GM23338 (cell line): ENCODE data around the gene CST9L. TPM values are rescaled to one million over a fixed set of nuclear protein-coding genes. Genes with fewer than 3 reads are reported as not detected.
A peak's percentile ranks its signal among the peaks of the same experiment; 100 is the strongest.

ENCODE experiments used
- ATAC-seq: fragments of 200-7000 bp; cut with Tn5 transposase; 3 replicates; pipeline ENCODE4 v1.9.1; 2020
- DNase-seq: peaks from one replicate; pipeline ENCODE4 v3.0.0-alpha.2; 2015; ENCODE audit warnings: low spot score
- H2AFZ ChIP-seq: fragments of 200-600 bp; sonication (generic); 2 replicates; pipeline ENCODE4 v1.8.0; 2016; ENCODE audit warnings: antibody characterized with exemption, mild to moderate bottlenecking, moderate library complexity
- H3F3A ChIP-seq: fragments of 200-600 bp; sonication (generic); replicated peaks from 2 replicates; pipeline ENCODE4 v1.8.0; 2017; ENCODE audit warnings: antibody characterized with exemption, mixed run types, low read depth
- H3K27ac ChIP-seq: fragments of 200-600 bp; sonication (generic); 2 replicates; pipeline ENCODE4 v1.6.1; 2016; ENCODE audit warnings: low read depth
- H3K27me3 ChIP-seq: fragments of 200-600 bp; sonication (generic); 2 replicates; pipeline ENCODE4 v1.8.0; 2016; ENCODE audit warnings: mild to moderate bottlenecking, mixed run types, moderate library complexity; ENCODE audit not compliant: insufficient read depth
- H3K36me3 ChIP-seq: fragments of 200-600 bp; sonication (generic); 2 replicates; pipeline ENCODE4 v1.8.0; 2016; ENCODE audit warnings: mild to moderate bottlenecking; ENCODE audit not compliant: insufficient read depth
- H3K4me1 ChIP-seq: fragments of 200-600 bp; sonication (generic); 2 replicates; pipeline ENCODE4 v1.8.0; 2016; ENCODE audit warnings: mild to moderate bottlenecking, moderate library complexity; ENCODE audit not compliant: insufficient read depth
- H3K4me2 ChIP-seq: fragments of 200-600 bp; sonication (generic); 2 replicates; pipeline ENCODE4 v1.7.1; 2017; ENCODE audit warnings: mixed run types
- H3K4me3 ChIP-seq: fragments of 200-600 bp; sonication (generic); 2 replicates; pipeline ENCODE4 v1.6.1; 2016; ENCODE audit warnings: mixed run types
- H3K79me2 ChIP-seq: fragments of 200-600 bp; sonication (generic); replicated peaks from 2 replicates; pipeline ENCODE4 v1.8.0; 2017; ENCODE audit warnings: mild to moderate bottlenecking; ENCODE audit not compliant: insufficient read depth
- H3K9me2 ChIP-seq: fragments of 200-600 bp; sonication (generic); 2 replicates; pipeline ENCODE4 v1.8.0; 2017; ENCODE audit not compliant: insufficient read depth
- H4K20me1 ChIP-seq: fragments of 200-600 bp; sonication (generic); replicated peaks from 2 replicates; pipeline ENCODE4 v1.8.0; 2017; ENCODE audit warnings: mild to moderate bottlenecking; ENCODE audit not compliant: insufficient read depth
- H3K27ac Mint-ChIP-seq: 2 replicates; pipeline ENCODE4 v1.8.0; 2020; ENCODE audit warnings: inconsistent platforms, mild to moderate bottlenecking, moderate library complexity, mixed read lengths
- H3K27me3 Mint-ChIP-seq: 3 replicates; pipeline ENCODE4 v1.8.0; 2022; ENCODE audit warnings: low read depth, mild to moderate bottlenecking, moderate library complexity, mixed read lengths, inconsistent platforms; ENCODE audit not compliant: insufficient read depth, poor library complexity
- H3K36me3 Mint-ChIP-seq: 3 replicates; pipeline ENCODE4 v1.8.0; 2021; ENCODE audit warnings: low read depth, mild to moderate bottlenecking, inconsistent platforms, moderate library complexity, mixed read lengths
- H3K4me1 Mint-ChIP-seq: 3 replicates; pipeline ENCODE4 v1.8.0; 2020; ENCODE audit warnings: mild to moderate bottlenecking, inconsistent platforms, mixed read lengths
- H3K4me3 Mint-ChIP-seq: 3 replicates; pipeline ENCODE4 v1.8.0; 2021; ENCODE audit warnings: moderate library complexity, mild to moderate bottlenecking, inconsistent platforms, mixed read lengths
- H3K9me3 Mint-ChIP-seq: 3 replicates; pipeline ENCODE4 v1.8.0; 2020; ENCODE audit warnings: moderate library complexity, mild to moderate bottlenecking, inconsistent platforms, mixed read lengths
- EZH2 ChIP-seq: fragments of 200-600 bp; sonication (generic); IDR thresholded peaks from one replicate; pipeline ENCODE4 v1.8.0; 2017; ENCODE audit warnings: antibody characterized with exemption, mild to moderate bottlenecking, low read depth; ENCODE audit not compliant: unreplicated experiment
- EZH2phosphoT487 ChIP-seq: fragments of 200-600 bp; sonication (generic); IDR thresholded peaks from one replicate; pipeline ENCODE4 v1.8.1; 2018; ENCODE audit warnings: antibody characterized with exemption; ENCODE audit not compliant: unreplicated experiment
- JUNB ChIP-seq: IDR thresholded peaks from one replicate; pipeline ENCODE4 v1.6.1; 2016; ENCODE audit warnings: antibody characterized with exemption; ENCODE audit not compliant: unreplicated experiment
- POLR2AphosphoS5 ChIP-seq: IDR thresholded peaks from 2 replicates; pipeline ENCODE4 v1.6.1; 2016; ENCODE audit warnings: antibody characterized with exemption, low read depth
- ZNF331 ChIP-seq: fragments of 250-450 bp; sonication (Bioruptor Pico); IDR thresholded peaks from 2 replicates; pipeline ENCODE4 v1.5.0; 2020; ENCODE audit warnings: low read depth, mild to moderate bottlenecking, moderate library complexity
- polyA plus RNA-seq: library from polyadenylated mRNA; unstranded; fragments of >200 nt; fragmentation: Nextera tagmentation; extraction: Ambion mirVana; gene quantifications from 2 replicates; pipeline ENCODE4 v1.2.1, GENCODE V29; 2016
- total RNA-seq: library from RNA; depleted of rRNA; stranded (reverse); fragments of >200 nt; shearing (Covaris generic); gene quantifications from 2 replicates; pipeline ENCODE4 v1.2.3, GENCODE V29; 2014
- TF ChIP-seq, protein P1 (sequence below), 2 experiments: fragments of 200-600 bp in 1 of 2; sonication (generic) in 1 of 2; conservative IDR thresholded peaks; 2 replicates each; pipeline versions ENCODE4 v1.5.1 to v1.6.1; 2016 to 2017; ENCODE audit warnings: antibody characterized with exemption in 2 of 2, low read depth in 2 of 2, mild to moderate bottlenecking in 2 of 2, moderate library complexity in 1 of 2
- TF ChIP-seq, protein P2 (sequence below): IDR thresholded peaks from one replicate; pipeline ENCODE4 v1.6.1; 2018; ENCODE audit warnings: antibody characterized with exemption; ENCODE audit not compliant: unreplicated experiment
- TF ChIP-seq, protein P3 (sequence below): fragments of 250-450 bp; sonication (Bioruptor Pico); IDR thresholded peaks from 2 replicates; pipeline ENCODE4 v1.5.0; 2020; ENCODE audit warnings: mild to moderate bottlenecking, moderate library complexity
- TF ChIP-seq, protein P4 (sequence below): IDR thresholded peaks from 2 replicates; pipeline ENCODE4 v1.6.1; 2016; ENCODE audit warnings: antibody characterized with exemption

CST9L gene
- total and polyA plus RNA-seq, 2 experiments from 2014 or later = not detected

DNA sequence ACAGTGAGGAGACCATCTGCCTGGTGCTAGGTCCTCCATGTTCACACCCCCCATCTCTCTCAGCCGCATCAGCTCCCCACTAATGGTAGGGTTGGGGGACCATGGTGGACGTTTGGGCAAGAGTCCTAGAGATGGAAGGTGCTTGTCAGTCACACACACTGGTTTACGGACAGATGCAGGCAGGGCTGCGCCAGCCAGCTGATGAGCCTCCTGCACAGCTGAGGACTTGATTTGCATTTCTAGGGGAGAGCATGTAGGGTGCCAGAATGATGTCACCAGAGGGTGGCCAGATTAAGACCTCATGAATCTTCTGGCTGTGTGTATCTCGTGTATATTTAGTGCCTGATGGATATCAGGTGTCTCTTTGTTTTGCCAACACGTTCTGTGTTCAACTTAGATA lies 48.7 kb downstream of the CST9L start (continued):
- TF ChIP-seq, protein P1, sequence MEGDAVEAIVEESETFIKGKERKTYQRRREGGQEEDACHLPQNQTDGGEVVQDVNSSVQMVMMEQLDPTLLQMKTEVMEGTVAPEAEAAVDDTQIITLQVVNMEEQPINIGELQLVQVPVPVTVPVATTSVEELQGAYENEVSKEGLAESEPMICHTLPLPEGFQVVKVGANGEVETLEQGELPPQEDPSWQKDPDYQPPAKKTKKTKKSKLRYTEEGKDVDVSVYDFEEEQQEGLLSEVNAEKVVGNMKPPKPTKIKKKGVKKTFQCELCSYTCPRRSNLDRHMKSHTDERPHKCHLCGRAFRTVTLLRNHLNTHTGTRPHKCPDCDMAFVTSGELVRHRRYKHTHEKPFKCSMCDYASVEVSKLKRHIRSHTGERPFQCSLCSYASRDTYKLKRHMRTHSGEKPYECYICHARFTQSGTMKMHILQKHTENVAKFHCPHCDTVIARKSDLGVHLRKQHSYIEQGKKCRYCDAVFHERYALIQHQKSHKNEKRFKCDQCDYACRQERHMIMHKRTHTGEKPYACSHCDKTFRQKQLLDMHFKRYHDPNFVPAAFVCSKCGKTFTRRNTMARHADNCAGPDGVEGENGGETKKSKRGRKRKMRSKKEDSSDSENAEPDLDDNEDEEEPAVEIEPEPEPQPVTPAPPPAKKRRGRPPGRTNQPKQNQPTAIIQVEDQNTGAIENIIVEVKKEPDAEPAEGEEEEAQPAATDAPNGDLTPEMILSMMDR (conservative IDR thresholded peaks at IDR 0.05; ENCODE audit: low read depth in 2 of 2) = no peak
- no peak for TF ChIP-seq EZH2
- TF ChIP-seq, protein P2, sequence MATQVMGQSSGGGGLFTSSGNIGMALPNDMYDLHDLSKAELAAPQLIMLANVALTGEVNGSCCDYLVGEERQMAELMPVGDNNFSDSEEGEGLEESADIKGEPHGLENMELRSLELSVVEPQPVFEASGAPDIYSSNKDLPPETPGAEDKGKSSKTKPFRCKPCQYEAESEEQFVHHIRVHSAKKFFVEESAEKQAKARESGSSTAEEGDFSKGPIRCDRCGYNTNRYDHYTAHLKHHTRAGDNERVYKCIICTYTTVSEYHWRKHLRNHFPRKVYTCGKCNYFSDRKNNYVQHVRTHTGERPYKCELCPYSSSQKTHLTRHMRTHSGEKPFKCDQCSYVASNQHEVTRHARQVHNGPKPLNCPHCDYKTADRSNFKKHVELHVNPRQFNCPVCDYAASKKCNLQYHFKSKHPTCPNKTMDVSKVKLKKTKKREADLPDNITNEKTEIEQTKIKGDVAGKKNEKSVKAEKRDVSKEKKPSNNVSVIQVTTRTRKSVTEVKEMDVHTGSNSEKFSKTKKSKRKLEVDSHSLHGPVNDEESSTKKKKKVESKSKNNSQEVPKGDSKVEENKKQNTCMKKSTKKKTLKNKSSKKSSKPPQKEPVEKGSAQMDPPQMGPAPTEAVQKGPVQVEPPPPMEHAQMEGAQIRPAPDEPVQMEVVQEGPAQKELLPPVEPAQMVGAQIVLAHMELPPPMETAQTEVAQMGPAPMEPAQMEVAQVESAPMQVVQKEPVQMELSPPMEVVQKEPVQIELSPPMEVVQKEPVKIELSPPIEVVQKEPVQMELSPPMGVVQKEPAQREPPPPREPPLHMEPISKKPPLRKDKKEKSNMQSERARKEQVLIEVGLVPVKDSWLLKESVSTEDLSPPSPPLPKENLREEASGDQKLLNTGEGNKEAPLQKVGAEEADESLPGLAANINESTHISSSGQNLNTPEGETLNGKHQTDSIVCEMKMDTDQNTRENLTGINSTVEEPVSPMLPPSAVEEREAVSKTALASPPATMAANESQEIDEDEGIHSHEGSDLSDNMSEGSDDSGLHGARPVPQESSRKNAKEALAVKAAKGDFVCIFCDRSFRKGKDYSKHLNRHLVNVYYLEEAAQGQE = no peak

DNA sequence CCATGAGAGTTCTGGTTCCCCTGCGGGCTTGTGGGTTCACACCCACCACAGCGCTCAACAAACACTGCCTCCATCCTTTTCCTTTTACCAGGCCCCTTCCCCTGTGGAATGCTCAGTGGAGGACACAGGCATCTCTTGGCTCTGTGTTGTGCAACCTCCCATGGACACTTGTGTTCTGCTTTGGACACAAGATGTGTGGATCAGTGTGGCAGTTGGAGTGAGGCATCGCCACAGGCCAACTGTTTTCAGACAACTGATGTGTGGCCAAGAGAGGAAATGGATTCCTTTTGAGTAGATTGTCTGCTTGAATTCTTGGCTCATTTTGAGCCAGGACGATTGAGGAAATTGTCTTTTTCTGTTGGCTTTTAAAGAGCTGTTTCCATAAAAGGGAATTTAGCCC lies 50.6 kb downstream of the CST9L start:
- ATAC-seq (no peak), DNase-seq (no peak)
- Histone ChIP-seq H3K79me2 (no peaks in the 10 kb centered on the region), H3K4me3 (no peak overlapping the region), H3F3A (no peaks in the 10 kb centered on the region), H3K27ac (no peak overlapping the region), H4K20me1 (no peaks in the 10 kb centered on the region), H3K4me2 (no peak overlapping the region), H3K9me2 (peaks cover 21% of the 10 kb centered on the region), H3K4me1 (peaks cover 13% of the 10 kb centered on the region; the same call in 1 of the 2 replicates), H2AFZ (0 out of 2 replicates have a peak overlapping the region, but pooled peaks have one; percentile 66), H3K36me3 (no peaks in the 10 kb centered on the region), H3K27me3 (no peaks in the 10 kb centered on the region)
- Mint-ChIP-seq H3K27ac (no peak overlapping the region), H3K36me3 (peaks cover 10% of the 10 kb centered on the region; the same call in 2 of the 3 replicates), H3K27me3 (no peaks in the 10 kb centered on the region), H3K9me3 (peaks cover 8% of the 10 kb centered on the region; the same call in 2 of the 3 replicates), H3K4me3 (no peak overlapping the region), H3K4me1 (peaks cover 40% of the 10 kb centered on the region)
- TF ChIP-seq, protein P3, sequence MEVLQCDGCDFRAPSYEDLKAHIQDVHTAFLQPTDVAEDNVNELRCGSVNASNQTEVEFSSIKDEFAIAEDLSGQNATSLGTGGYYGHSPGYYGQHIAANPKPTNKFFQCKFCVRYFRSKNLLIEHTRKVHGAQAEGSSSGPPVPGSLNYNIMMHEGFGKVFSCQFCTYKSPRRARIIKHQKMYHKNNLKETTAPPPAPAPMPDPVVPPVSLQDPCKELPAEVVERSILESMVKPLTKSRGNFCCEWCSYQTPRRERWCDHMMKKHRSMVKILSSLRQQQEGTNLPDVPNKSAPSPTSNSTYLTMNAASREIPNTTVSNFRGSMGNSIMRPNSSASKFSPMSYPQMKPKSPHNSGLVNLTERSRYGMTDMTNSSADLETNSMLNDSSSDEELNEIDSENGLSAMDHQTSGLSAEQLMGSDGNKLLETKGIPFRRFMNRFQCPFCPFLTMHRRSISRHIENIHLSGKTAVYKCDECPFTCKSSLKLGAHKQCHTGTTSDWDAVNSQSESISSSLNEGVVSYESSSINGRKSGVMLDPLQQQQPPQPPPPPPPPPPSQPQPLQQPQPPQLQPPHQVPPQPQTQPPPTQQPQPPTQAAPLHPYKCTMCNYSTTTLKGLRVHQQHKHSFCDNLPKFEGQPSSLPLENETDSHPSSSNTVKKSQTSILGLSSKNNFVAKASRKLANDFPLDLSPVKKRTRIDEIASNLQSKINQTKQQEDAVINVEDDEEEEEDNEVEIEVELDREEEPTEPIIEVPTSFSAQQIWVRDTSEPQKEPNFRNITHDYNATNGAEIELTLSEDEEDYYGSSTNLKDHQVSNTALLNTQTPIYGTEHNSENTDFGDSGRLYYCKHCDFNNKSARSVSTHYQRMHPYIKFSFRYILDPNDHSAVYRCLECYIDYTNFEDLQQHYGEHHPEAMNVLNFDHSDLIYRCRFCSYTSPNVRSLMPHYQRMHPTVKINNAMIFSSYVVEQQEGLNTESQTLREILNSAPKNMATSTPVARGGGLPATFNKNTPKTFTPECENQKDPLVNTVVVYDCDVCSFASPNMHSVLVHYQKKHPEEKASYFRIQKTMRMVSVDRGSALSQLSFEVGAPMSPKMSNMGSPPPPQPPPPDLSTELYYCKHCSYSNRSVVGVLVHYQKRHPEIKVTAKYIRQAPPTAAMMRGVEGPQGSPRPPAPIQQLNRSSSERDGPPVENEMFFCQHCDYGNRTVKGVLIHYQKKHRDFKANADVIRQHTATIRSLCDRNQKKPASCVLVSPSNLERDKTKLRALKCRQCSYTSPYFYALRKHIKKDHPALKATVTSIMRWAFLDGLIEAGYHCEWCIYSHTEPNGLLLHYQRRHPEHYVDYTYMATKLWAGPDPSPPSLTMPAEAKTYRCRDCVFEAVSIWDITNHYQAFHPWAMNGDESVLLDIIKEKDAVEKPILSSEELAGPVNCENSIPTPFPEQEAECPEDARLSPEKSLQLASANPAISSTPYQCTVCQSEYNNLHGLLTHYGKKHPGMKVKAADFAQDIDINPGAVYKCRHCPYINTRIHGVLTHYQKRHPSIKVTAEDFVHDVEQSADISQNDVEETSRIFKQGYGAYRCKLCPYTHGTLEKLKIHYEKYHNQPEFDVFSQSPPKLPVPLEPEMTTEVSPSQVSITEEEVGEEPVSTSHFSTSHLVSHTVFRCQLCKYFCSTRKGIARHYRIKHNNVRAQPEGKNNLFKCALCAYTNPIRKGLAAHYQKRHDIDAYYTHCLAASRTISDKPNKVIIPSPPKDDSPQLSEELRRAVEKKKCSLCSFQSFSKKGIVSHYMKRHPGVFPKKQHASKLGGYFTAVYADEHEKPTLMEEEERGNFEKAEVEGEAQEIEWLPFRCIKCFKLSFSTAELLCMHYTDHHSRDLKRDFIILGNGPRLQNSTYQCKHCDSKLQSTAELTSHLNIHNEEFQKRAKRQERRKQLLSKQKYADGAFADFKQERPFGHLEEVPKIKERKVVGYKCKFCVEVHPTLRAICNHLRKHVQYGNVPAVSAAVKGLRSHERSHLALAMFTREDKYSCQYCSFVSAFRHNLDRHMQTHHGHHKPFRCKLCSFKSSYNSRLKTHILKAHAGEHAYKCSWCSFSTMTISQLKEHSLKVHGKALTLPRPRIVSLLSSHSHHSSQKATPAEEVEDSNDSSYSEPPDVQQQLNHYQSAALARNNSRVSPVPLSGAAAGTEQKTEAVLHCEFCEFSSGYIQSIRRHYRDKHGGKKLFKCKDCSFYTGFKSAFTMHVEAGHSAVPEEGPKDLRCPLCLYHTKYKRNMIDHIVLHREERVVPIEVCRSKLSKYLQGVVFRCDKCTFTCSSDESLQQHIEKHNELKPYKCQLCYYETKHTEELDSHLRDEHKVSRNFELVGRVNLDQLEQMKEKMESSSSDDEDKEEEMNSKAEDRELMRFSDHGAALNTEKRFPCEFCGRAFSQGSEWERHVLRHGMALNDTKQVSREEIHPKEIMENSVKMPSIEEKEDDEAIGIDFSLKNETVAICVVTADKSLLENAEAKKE (CRISPR knock-in tag) = no peak
- TF ChIP-seq POLR2AphosphoS5 (no peak), ZNF331 (no peak), EZH2phosphoT487 (no peak), JUNB (no peak), EZH2 (no peak)
- TF ChIP-seq, protein P4, sequence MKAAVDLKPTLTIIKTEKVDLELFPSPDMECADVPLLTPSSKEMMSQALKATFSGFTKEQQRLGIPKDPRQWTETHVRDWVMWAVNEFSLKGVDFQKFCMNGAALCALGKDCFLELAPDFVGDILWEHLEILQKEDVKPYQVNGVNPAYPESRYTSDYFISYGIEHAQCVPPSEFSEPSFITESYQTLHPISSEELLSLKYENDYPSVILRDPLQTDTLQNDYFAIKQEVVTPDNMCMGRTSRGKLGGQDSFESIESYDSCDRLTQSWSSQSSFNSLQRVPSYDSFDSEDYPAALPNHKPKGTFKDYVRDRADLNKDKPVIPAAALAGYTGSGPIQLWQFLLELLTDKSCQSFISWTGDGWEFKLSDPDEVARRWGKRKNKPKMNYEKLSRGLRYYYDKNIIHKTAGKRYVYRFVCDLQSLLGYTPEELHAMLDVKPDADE = no peak
